Upper lobe of left lung (tissue), 6 donors: ENCODE measurements around the gene GPR61. TPM values are rescaled to one million over a fixed set of nuclear protein-coding genes. Genes with fewer than 3 reads are reported as not detected.

Experiments used
- ATAC-seq, 2 donors: fragments of 200-7000 bp; cut with Tn5 transposase; one replicate each; pipeline ENCODE4 v1.9.1; 2022; ENCODE audit warnings: mild to moderate bottlenecking in 2 of 2, moderate library complexity in 2 of 2; ENCODE audit not compliant: low FRiP score in 2 of 2
- DNase-seq, 2 donors: peaks; one replicate each; pipeline ENCODE4 v3.0.0-alpha.2; 2019 to 2020
- H3K27ac ChIP-seq, 4 donors: fragments of 200-600 bp; sonication (generic); one replicate each; pipeline ENCODE4 v1.5.1; 2016 to 2019
- H3K27me3 ChIP-seq, 4 donors: fragments of 200-600 bp; sonication (generic); one replicate each; pipeline ENCODE4 v1.5.1; 2017 to 2019
- H3K36me3 ChIP-seq, 4 donors: fragments of 200-600 bp; sonication (generic); one replicate each; pipeline ENCODE4 v1.5.1; 2016 to 2019
- H3K4me1 ChIP-seq, 4 donors: fragments of 200-600 bp; sonication (generic); one replicate each; pipeline ENCODE4 v1.5.1; 2018 to 2019
- H3K4me3 ChIP-seq, 4 donors: fragments of 200-600 bp; sonication (generic); one replicate each; pipeline ENCODE4 v1.5.1; 2017 to 2019; ENCODE audit warnings: mild to moderate bottlenecking in 2 of 4, moderate library complexity in 1 of 4
- H3K9me3 ChIP-seq, 4 donors: fragments of 200-600 bp; sonication (generic); one replicate each; pipeline ENCODE4 v1.5.1; 2018 to 2019
- EP300 ChIP-seq, 4 donors: sonication (generic); formaldehyde crosslinking; IDR thresholded peaks; one replicate each; pipeline ENCODE4 v1.5.1; 2017; ENCODE audit warnings: antibody characterized with exemption in 4 of 4, control low read depth in 2 of 4
- POLR2A ChIP-seq, 4 donors: fragments of 450-650 bp; IDR thresholded peaks; one replicate each; pipeline ENCODE4 v1.5.1; 2016 to 2017; ENCODE audit warnings: antibody characterized with exemption in 4 of 4, mild to moderate bottlenecking in 2 of 4
- POLR2AphosphoS5 ChIP-seq, 2 donors: sonication (generic); formaldehyde crosslinking; IDR thresholded peaks; one replicate each; pipeline ENCODE4 v1.5.1; 2017; ENCODE audit warnings: antibody characterized with exemption in 2 of 2
- WGBS, 2 donors: methylation state at CpG; one replicate each; pipeline ENCODE4 v1.1.5; 2017 to 2018; 5-methylcytosine and 5-hydroxymethylcytosine counted together
- total RNA-seq, 6 donors: library from RNA; depleted of rRNA in 4 of 6; stranded (reverse); fragments of >200 nt in 4 of 6; gene quantifications; one replicate each; pipeline versions ENCODE4 v1.1.0 to v1.2.1, GENCODE V29; 2016 to 2021
- TF ChIP-seq, protein P1 (sequence below), 6 experiments: fragments of 450-650 bp in 4 of 6; fragments of 200-600 bp in 2 of 6; sonication (generic) in 2 of 6; IDR thresholded peaks; one replicate each; pipeline ENCODE4 v1.5.1; 2016 to 2019; ENCODE audit warnings: antibody characterized with exemption in 6 of 6
- donor health status: DM: no; HTN: no; CAD: no; lungs with moderate emphysema.
- donor health status: DM: no; HTN: yes; CAD: no; lungs with severe emphysema.

Gene GPR61
- total RNA-seq, 6 donors from 2014 or later = not detected

- WGBS, 2 donors = 92 to 93% methylated on average over 15 to 25 of the region's 25 CpGs
- Histone ChIP-seq H3K4me1 (peaks cover 12 to 23% (median 17%) of the 10 kb centered on the region in 4 donors), H3K36me3 (no peaks in the 10 kb centered on the region), H3K4me3 (peak overlapping the region in 1 of 4 donors; percentile 92), H3K27ac (no peak overlapping the region), H3K9me3 (no peaks in the 10 kb centered on the region), H3K27me3 (no peaks in the 10 kb centered on the region)
- DNase-seq (peak in 1 of 2 donors; percentile 61), ATAC-seq (no peak)
- TF ChIP-seq, protein P1, sequence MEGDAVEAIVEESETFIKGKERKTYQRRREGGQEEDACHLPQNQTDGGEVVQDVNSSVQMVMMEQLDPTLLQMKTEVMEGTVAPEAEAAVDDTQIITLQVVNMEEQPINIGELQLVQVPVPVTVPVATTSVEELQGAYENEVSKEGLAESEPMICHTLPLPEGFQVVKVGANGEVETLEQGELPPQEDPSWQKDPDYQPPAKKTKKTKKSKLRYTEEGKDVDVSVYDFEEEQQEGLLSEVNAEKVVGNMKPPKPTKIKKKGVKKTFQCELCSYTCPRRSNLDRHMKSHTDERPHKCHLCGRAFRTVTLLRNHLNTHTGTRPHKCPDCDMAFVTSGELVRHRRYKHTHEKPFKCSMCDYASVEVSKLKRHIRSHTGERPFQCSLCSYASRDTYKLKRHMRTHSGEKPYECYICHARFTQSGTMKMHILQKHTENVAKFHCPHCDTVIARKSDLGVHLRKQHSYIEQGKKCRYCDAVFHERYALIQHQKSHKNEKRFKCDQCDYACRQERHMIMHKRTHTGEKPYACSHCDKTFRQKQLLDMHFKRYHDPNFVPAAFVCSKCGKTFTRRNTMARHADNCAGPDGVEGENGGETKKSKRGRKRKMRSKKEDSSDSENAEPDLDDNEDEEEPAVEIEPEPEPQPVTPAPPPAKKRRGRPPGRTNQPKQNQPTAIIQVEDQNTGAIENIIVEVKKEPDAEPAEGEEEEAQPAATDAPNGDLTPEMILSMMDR (IDR thresholded peaks at IDR 0.05) = no peak
- TF ChIP-seq POLR2A (IDR thresholded peaks at IDR 0.05) = no peak
- TF ChIP-seq POLR2AphosphoS5 (IDR thresholded peaks at IDR 0.05) = no peak
- no peak for TF ChIP-seq EP300 (IDR thresholded peaks at IDR 0.05)
Observed at GRCh38 chr1:109508001-109508872, 31.4 kb upstream of the GPR61 start.

DNA sequence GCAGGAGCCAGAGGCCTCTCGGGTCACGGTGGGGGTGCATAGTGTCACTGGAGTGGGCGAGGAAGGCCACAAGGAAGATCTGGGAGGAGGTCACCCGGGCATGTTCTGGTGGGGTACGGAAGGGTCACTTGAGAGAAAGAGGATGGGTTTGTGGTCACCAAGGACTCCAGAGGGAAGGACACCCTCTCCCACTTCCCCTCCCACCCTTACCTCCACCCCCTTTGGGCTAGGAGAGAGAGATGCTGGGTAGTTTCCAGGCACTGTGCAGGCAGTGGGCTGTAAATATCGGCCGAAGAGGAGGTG, 30.8 kb upstream of the GPR61 start:
- peaks cover 12 to 23% (median 16%) of the 10 kb centered on the region in 4 donors for H3K4me1 ChIP-seq

DNA sequence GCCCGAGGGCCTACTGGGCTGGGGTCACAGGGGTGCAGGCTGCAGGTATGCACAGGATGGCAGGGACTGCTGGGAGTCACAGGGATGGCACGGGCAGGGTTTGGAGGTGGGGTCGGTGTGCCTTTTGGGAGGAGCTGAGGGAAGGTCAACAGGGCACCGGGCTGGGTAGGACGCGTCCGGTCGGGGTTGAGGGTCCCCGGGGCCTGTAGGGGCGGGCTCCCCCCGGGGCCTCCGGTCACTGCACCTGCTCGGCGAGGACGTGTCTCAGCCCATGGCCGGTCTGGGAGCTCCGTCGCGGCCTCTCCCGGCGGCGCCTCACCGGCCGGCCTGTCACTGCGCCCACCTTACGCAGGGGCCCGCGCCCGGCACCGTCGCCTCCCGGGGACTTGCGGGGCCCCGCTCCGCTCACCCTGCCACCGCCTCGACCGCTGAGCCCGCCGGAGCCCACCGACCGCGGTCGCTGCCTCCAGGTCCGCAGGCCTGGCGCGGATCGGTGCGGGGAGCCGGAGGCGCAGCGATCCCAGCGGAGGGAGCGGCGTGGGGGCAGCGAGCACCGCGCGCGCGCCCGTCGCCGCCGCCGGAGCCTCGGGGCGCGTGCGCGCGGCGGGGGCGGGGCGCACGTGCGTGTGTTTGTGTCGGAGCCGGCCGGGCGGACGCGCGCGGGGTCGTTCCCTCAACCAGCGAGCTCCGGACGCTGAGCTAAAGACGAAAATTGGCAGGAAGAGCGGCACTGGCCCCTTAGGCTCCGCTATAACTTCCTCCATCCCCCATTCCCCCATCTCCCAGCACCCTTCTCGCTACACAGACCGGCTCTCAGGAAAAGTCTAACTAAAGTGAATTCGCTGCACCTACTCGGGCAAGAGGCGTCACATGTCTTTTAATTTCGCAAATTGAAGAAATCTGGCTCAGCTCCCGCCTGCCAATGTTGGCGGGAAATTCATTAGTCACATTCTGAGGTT, 30.2 kb upstream of the GPR61 start, which contains the start of gene AMIGO1:
Gene AMIGO1 (minus strand): TSS at position 552 of the 959 bp plus-strand sequence. CDS start 815 bp downstream, outside the sequence.
- peak within 1 kb of the TSS in 2 of 4 donors; percentile 49 to 68 for H3K27ac ChIP-seq
- WGBS, 2 donors = 0 to 4% methylated on average over 16 to 42 of the region's 100 CpGs
- peak; percentile 53 to 96 for DNase-seq

More for the DNA sequence above, 30.8 kb upstream of the GPR61 start:
- Histone ChIP-seq H3K9me3 (no peaks in the 10 kb centered on the region), H3K4me3 (peak overlapping the region in 3 of 4 donors; percentile 78 to 92 (median 83)), H3K27me3 (no peaks in the 10 kb centered on the region), H3K27ac (peak overlapping the region in 1 of 4 donors; percentile 49), H3K36me3 (no peaks in the 10 kb centered on the region)
- ATAC-seq (no peak), DNase-seq (no peak)
- TF ChIP-seq, protein P1 (IDR thresholded peaks at IDR 0.05) = no peak
- no peak for TF ChIP-seq EP300 (IDR thresholded peaks at IDR 0.05)
- TF ChIP-seq POLR2A (IDR thresholded peaks at IDR 0.05) = no peak
- TF ChIP-seq POLR2AphosphoS5 (IDR thresholded peaks at IDR 0.05) = no peak
- 65 to 79% methylated on average over 5 of the region's 7 CpGs for WGBS, 2 donors

GRCh38 chr1:109513110-109513710, 26.5 kb upstream of the GPR61 start:
- DNase-seq = no peak
- no peak overlapping the region for H3K4me3 ChIP-seq
- no peak overlapping the region for H3K27ac ChIP-seq
- H3K4me1 ChIP-seq = peaks cover 12 to 23% (median 15%) of the 10 kb centered on the region in 4 donors
- no peaks in the 10 kb centered on the region for H3K36me3 ChIP-seq
- 80 to 86% methylated on average over 2 of the region's 2 CpGs for WGBS, 2 donors
- no peak for ATAC-seq
- H3K27me3 ChIP-seq = no peaks in the 10 kb centered on the region
- H3K9me3 ChIP-seq = no peaks in the 10 kb centered on the region
- TF ChIP-seq, protein P1 (IDR thresholded peaks at IDR 0.05) = no peak
- no peak for TF ChIP-seq POLR2A (IDR thresholded peaks at IDR 0.05)
- no peak for TF ChIP-seq POLR2AphosphoS5 (IDR thresholded peaks at IDR 0.05)
- no peak for TF ChIP-seq EP300 (IDR thresholded peaks at IDR 0.05)

More for the DNA sequence above, 30.2 kb upstream of the GPR61 start, which contains the start of gene AMIGO1:
- peak in 1 of 2 donors; percentile 89 for ATAC-seq
- H3K36me3 ChIP-seq = no peaks in the 10 kb centered on the region
- TF ChIP-seq POLR2AphosphoS5 (IDR thresholded peaks at IDR 0.05) (no peak), POLR2A (IDR thresholded peaks at IDR 0.05) (no peak), EP300 (IDR thresholded peaks at IDR 0.05) (no peak)
- TF ChIP-seq, protein P1 (IDR thresholded peaks at IDR 0.05) = peak in 1 of 6 experiments; percentile 12
- H3K27me3 ChIP-seq = no peaks in the 10 kb centered on the region
- H3K4me1 ChIP-seq = peaks cover 12 to 23% (median 15%) of the 10 kb centered on the region in 4 donors
- no peaks in the 10 kb centered on the region for H3K9me3 ChIP-seq
- peak within 1 kb of the TSS; percentile 57 to 92 (median 80) for H3K4me3 ChIP-seq
